ENCODE data around the gene RIMBP2. TPM values are rescaled to one million over a fixed set of nuclear protein-coding genes. Genes with fewer than 3 reads are reported as not detected.

RIMBP2 gene
- total RNA-seq, 4 donors from 2014 or later, result 0.29 to 8.2 (median 5.6) TPM

DNA sequence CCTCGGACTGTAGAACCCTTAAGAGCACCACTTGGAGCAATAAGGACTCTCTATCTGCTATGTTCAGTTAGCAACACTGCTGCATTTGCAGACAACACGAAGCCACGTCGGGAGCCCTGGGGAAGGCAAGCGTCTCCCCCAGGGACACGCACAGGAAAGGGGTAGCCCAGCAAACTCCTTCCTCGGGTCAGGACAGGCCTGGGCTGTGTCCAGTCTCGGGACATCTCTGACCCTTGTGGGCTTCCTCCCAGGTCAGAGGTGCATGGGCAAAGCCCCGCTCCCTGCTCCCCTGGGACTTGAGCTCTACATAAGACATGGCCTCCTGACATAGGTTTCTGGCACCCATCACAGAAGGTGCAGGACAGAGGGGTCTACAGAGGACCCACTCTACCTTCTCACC lies 258.9 kb downstream of the RIMBP2 start:
- no peaks in the 10 kb centered on the region for H3K27me3 ChIP-seq
- TF ChIP-seq POLR2A (IDR thresholded peaks at IDR 0.05) (no peak), CTCF (IDR thresholded peaks at IDR 0.05) (no peak)
- H3K4me1 ChIP-seq, result no peaks in the 10 kb centered on the region
- no peak overlapping the region for H3K4me3 ChIP-seq
- no peaks in the 10 kb centered on the region for H3K36me3 ChIP-seq
- no peak for DNase-seq
- H3K9me3 ChIP-seq, result no peaks in the 10 kb centered on the region
- intact Hi-C loops (cut with DNase I; ENCODE audit: low total_unique reads), result no loop called here
- no peak overlapping the region for H3K27ac ChIP-seq

- intact Hi-C loops (cut with DNase I; ENCODE audit: low total_unique reads), result no loop called here
Observed at GRCh38 chr12:130456375-130457199, 259.5 kb downstream of the RIMBP2 start.

GRCh38 chr12:130455161-130455560 lies 260.9 kb downstream of the RIMBP2 start:
- Histone ChIP-seq H3K9me3 (no peaks in the 10 kb centered on the region), H3K27me3 (no peaks in the 10 kb centered on the region), H3K27ac (no peak overlapping the region), H3K4me1 (no peaks in the 10 kb centered on the region), H3K36me3 (no peaks in the 10 kb centered on the region), H3K4me3 (no peak overlapping the region)
- TF ChIP-seq CTCF (IDR thresholded peaks at IDR 0.05) (no peak), POLR2A (IDR thresholded peaks at IDR 0.05) (no peak)
- DNase-seq, result no peak
- intact Hi-C loops (cut with DNase I; ENCODE audit: low total_unique reads), result no loop called here

More at GRCh38 chr12:130456375-130457199, 259.5 kb downstream of the RIMBP2 start:
- no peak overlapping the region for H3K4me3 ChIP-seq
- no peaks in the 10 kb centered on the region for H3K9me3 ChIP-seq
- H3K36me3 ChIP-seq, result no peaks in the 10 kb centered on the region
- no peak for DNase-seq
- no peak overlapping the region for H3K27ac ChIP-seq
- no peaks in the 10 kb centered on the region for H3K27me3 ChIP-seq
- TF ChIP-seq POLR2A (IDR thresholded peaks at IDR 0.05), result no peak
- no peak for TF ChIP-seq CTCF (IDR thresholded peaks at IDR 0.05)
- no peaks in the 10 kb centered on the region for H3K4me1 ChIP-seq

DNA sequence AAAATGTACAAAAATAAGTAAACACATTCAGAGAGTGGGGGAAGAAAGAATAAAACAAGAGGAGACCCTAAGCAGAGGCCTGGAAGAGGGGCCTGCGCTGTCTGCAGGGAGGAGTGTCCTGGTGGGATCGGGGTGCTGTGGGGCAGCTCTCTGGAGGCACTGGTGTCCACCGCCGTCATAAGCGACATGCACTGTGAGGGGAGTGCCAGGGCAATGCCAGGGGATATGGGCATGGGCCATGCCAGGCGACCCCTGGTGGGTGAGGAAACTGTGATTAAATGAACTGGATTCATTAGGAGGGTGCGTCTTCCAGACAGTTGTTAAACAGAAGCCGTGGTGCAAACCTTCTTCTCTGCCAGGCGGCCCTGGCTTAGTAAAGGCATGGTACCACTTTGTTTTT lies 261.8 kb downstream of the RIMBP2 start:
- H3K27ac ChIP-seq, result no peak overlapping the region
- no peaks in the 10 kb centered on the region for H3K9me3 ChIP-seq
- no peaks in the 10 kb centered on the region for H3K36me3 ChIP-seq
- no peak overlapping the region for H3K4me3 ChIP-seq
- no peak for DNase-seq
- no peaks in the 10 kb centered on the region for H3K27me3 ChIP-seq
- intact Hi-C loops (cut with DNase I; ENCODE audit: low total_unique reads), result no loop called here
- no peaks in the 10 kb centered on the region for H3K4me1 ChIP-seq
- no peak for TF ChIP-seq CTCF (IDR thresholded peaks at IDR 0.05)

DNA sequence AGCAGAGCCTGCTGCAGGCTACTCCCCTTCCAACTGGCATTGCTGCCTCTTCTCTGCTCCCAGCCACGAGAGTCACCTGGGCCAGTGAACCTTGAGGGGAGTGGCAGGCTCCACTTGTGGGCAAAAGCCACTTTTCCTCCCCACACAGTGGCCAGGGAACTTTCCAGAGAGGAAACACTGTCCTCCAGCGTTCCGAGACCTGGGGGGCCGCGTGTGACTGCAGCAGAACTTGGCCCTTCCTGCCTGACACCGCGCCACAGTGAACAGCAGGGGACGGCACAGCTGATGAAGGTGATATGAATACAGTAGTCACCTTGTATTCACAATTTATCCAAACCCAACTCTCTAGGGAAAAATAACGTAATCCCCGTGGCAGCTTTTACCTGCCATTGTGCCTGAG lies 263.6 kb downstream of the RIMBP2 start:
- Histone ChIP-seq H3K4me1 (no peaks in the 10 kb centered on the region), H3K4me3 (no peak overlapping the region), H3K36me3 (no peaks in the 10 kb centered on the region), H3K9me3 (no peaks in the 10 kb centered on the region), H3K27me3 (no peaks in the 10 kb centered on the region), H3K27ac (no peak overlapping the region)
- intact Hi-C loops (cut with DNase I; ENCODE audit: low total_unique reads), result no loop called here
- no peak for DNase-seq
- TF ChIP-seq POLR2A (IDR thresholded peaks at IDR 0.05), result no peak
- TF ChIP-seq CTCF (IDR thresholded peaks at IDR 0.05), result no peak

All from uterus (tissue), 4 donors.